22Rv1 (cell line): Measurements from ENCODE around the gene E2F1.

Experiments used
- CTCF ChIP-seq: fragments of 450-650 bp; IDR thresholded peaks from 2 replicates; pipeline ENCODE4 v1.5.1; 2017; ENCODE audit warnings: mild to moderate bottlenecking
- ZFX ChIP-seq: fragments of 450-650 bp; IDR thresholded peaks from 2 replicates; pipeline ENCODE4 v1.6.1; 2017; ENCODE audit warnings: antibody characterized with exemption, borderline replicate concordance

- TF ChIP-seq CTCF (no peak), ZFX (no peak)
Measured at GRCh38 chr20:33668466-33669155, 17.6 kb downstream of the E2F1 start.
